H1 (cell line): ENCODE results near the gene WBP11.

Experiments used
- ATF2 ChIP-seq: IDR thresholded peaks from 2 replicates; pipeline ENCODE4 v1.6.1; 2012; ENCODE audit warnings: low read length, inconsistent platforms
- CHD1 ChIP-seq: IDR thresholded peaks from 2 replicates; pipeline ENCODE4 v1.6.1; 2012; ENCODE audit warnings: low read depth, low read length, improper control_type of control experiment
- CREB1 ChIP-seq: IDR thresholded peaks from 2 replicates; pipeline ENCODE4 v1.6.1; 2012; ENCODE audit warnings: inconsistent platforms
- CTCF ChIP-seq, 3 experiments: IDR thresholded peaks; 1 replicate in 2 of 3; 2 replicates in 1 of 3; pipeline versions ENCODE4 v1.5.1 to v1.6.1; 2011; ENCODE audit warnings: low read length in 3 of 3, mild to moderate bottlenecking in 3 of 3, inconsistent platforms in 2 of 3, low read depth in 1 of 3, moderate library complexity in 1 of 3; ENCODE audit not compliant: insufficient read depth in 1 of 3; ENCODE audit errors: control extremely low read depth in 1 of 3
- FOSL1 ChIP-seq: IDR thresholded peaks from 2 replicates; pipeline ENCODE4 v1.6.1; 2011; ENCODE audit warnings: mild to moderate bottlenecking, low read depth, low read length, moderate library complexity; ENCODE audit not compliant: insufficient read depth
- GABPA ChIP-seq: IDR thresholded peaks from 2 replicates; pipeline ENCODE4 v1.6.1; 2011; ENCODE audit warnings: mild to moderate bottlenecking, low read length, moderate library complexity, borderline replicate concordance; ENCODE audit not compliant: insufficient read depth
- GTF2F1 ChIP-seq: IDR thresholded peaks from 2 replicates; pipeline ENCODE4 v1.6.1; 2012; ENCODE audit warnings: low read depth, low read length, improper control_type of control experiment, borderline replicate concordance
- JUN ChIP-seq: IDR thresholded peaks from 2 replicates; pipeline ENCODE4 v1.6.1; 2011; ENCODE audit warnings: low read depth, mild to moderate bottlenecking, improper control_type of control experiment, low read length
- MAFK ChIP-seq: IDR thresholded peaks from 2 replicates; pipeline ENCODE4 v1.6.1; 2012; ENCODE audit warnings: low read depth, mild to moderate bottlenecking, improper control_type of control experiment, low read length
- MAX ChIP-seq: IDR thresholded peaks from 2 replicates; pipeline ENCODE4 v1.6.1; 2012; ENCODE audit warnings: inconsistent platforms
- POLR2A ChIP-seq, 2 experiments: IDR thresholded peaks; 1 replicate in 1 of 2; 2 replicates in 1 of 2; pipeline ENCODE4 v1.6.1; 2011; ENCODE audit warnings: low read depth in 2 of 2, low read length in 2 of 2, mild to moderate bottlenecking in 2 of 2; ENCODE audit errors: control extremely low read depth in 1 of 2
- SIN3A ChIP-seq, 2 experiments: IDR thresholded peaks in 1 of 2; conservative IDR thresholded peaks in 1 of 2; 2 replicates each; pipeline ENCODE4 v1.6.1; 2011 to 2012; ENCODE audit warnings: low read length in 2 of 2, improper control_type of control experiment in 1 of 2, low read depth in 1 of 2, mild to moderate bottlenecking in 1 of 2
- USF2 ChIP-seq: IDR thresholded peaks from 2 replicates; pipeline ENCODE4 v1.6.1; 2011; ENCODE audit warnings: low read length, improper control_type of control experiment

- TF ChIP-seq GABPA (no peak), GTF2F1 (no peak), CTCF (IDR thresholded peaks at IDR 0.05; ENCODE audit: control extremely low read depth in 1 of 3, insufficient read depth in 1 of 3, low read depth in 1 of 3, low read length in 3 of 3) (no peak), MAFK (no peak), CHD1 (no peak), SIN3A (conservative IDR thresholded peaks at IDR 0.05 in 1 of 2, IDR thresholded peaks at IDR 0.05 in 1 of 2; ENCODE audit: low read depth in 1 of 2, low read length in 2 of 2) (no peak), CREB1 (no peak), MAX (no peak), USF2 (no peak), POLR2A (IDR thresholded peaks at IDR 0.05; ENCODE audit: control extremely low read depth in 1 of 2, low read depth in 2 of 2, low read length in 2 of 2) (no peak), FOSL1 (no peak), JUN (no peak), ATF2 (no peak)
Measured at GRCh38 chr12:14775636-14775980, 27.7 kb downstream of the WBP11 start.
